Neural cell (in vitro differentiated cells): ENCODE data around the gene ASB4. TPM values are rescaled to one million over a fixed set of nuclear protein-coding genes. Genes with fewer than 3 reads are reported as not detected.
"Not testable (repeated sequence)": the region's sequence is repeated elsewhere in the genome, so short reads cannot be mapped to it uniquely, and the experiment has no call there.

Experiments
- H2AFZ ChIP-seq: fragments of 200-600, 300-800 bp; sonication (generic), shearing (Covaris generic); 2 replicates; pipeline ENCODE4 v1.6.0; 2014; ENCODE audit warnings: low read depth, mild to moderate bottlenecking, antibody characterized with exemption, low read length, moderate library complexity
- H3F3A ChIP-seq: fragments of 200-600 bp; shearing (Covaris generic); 2 replicates; pipeline ENCODE4 v1.6.1; 2016; ENCODE audit warnings: mild to moderate bottlenecking, moderate library complexity, mixed read lengths, antibody characterized with exemption, low read length; ENCODE audit not compliant: insufficient read depth, poor library complexity, severe bottlenecking
- H3K27ac ChIP-seq: fragments of 200-600, 300-800 bp; sonication (generic), shearing (Covaris generic); 2 replicates; pipeline ENCODE4 v1.5.1; 2014; ENCODE audit warnings: mild to moderate bottlenecking, low read length, moderate library complexity
- H3K27me3 ChIP-seq: fragments of 300-800, 200-600 bp; sonication (generic), shearing (Covaris generic); 2 replicates; pipeline ENCODE4 v1.6.0; 2014; ENCODE audit warnings: mild to moderate bottlenecking, low read depth, low read length, moderate library complexity; ENCODE audit not compliant: insufficient read depth
- H3K36me3 ChIP-seq: fragments of 300-800, 200-600 bp; sonication (generic), shearing (Covaris generic); 2 replicates; pipeline ENCODE4 v1.5.1; 2014; ENCODE audit warnings: mild to moderate bottlenecking, antibody characterized with exemption, low read length, moderate library complexity; ENCODE audit not compliant: insufficient read depth
- H3K4me2 ChIP-seq: fragments of 300-800, 200-600 bp; sonication (generic), shearing (Covaris generic); 2 replicates; pipeline ENCODE4 v1.6.0; 2014; ENCODE audit warnings: mild to moderate bottlenecking, low read length
- H3K4me3 ChIP-seq: fragments of 300-800, 200-600 bp; sonication (generic), shearing (Covaris generic); 2 replicates; pipeline ENCODE4 v1.5.1; 2014; ENCODE audit warnings: mild to moderate bottlenecking, low read length, moderate library complexity
- H3K79me2 ChIP-seq: fragments of 200-600 bp; shearing (Covaris generic); replicated peaks from 2 replicates; pipeline ENCODE4 v1.6.0; 2014; ENCODE audit warnings: mild to moderate bottlenecking, low read length, moderate library complexity; ENCODE audit not compliant: insufficient read depth
- H3K9ac ChIP-seq: fragments of 300-800, 200-600 bp; sonication (generic), shearing (Covaris generic); 2 replicates; pipeline ENCODE4 v1.6.1; 2016; ENCODE audit warnings: mild to moderate bottlenecking, low read length, mixed read lengths
- H3K9me2 ChIP-seq: fragments of 200-600 bp; shearing (Covaris generic); 2 replicates; pipeline ENCODE4 v1.6.1; 2016; ENCODE audit warnings: mild to moderate bottlenecking, low read length, mixed read lengths; ENCODE audit not compliant: insufficient read depth
- H3K9me3 ChIP-seq: fragments of 200-600, 300-800 bp; sonication (generic), shearing (Covaris generic); 2 replicates; pipeline ENCODE4 v1.6.1; 2016; ENCODE audit warnings: mild to moderate bottlenecking, mixed run types, low read length, moderate library complexity, mixed read lengths
- H4K20me1 ChIP-seq: fragments of 200-600 bp; shearing (Covaris generic); 2 replicates; pipeline ENCODE4 v1.6.1; 2016; ENCODE audit warnings: mild to moderate bottlenecking, mixed run types; ENCODE audit not compliant: insufficient read depth
- CTCF ChIP-seq: fragments of 450-650 bp; IDR thresholded peaks from 2 replicates; pipeline ENCODE4 v1.5.1; 2014; ENCODE audit warnings: antibody characterized with exemption, mild to moderate bottlenecking, moderate library complexity; ENCODE audit not compliant: poor library complexity, severe bottlenecking
- EP300 ChIP-seq: fragments of 450-650 bp; conservative IDR thresholded peaks from 2 replicates; pipeline ENCODE4 v1.6.1; 2014; ENCODE audit warnings: antibody characterized with exemption, mild to moderate bottlenecking, moderate library complexity; ENCODE audit not compliant: poor library complexity, severe bottlenecking
- EZH2 ChIP-seq: fragments of 200-600, 300-800 bp; shearing (Covaris generic), sonication (generic); IDR thresholded peaks from 2 replicates; pipeline ENCODE4 v1.6.1; 2014; ENCODE audit warnings: antibody characterized with exemption, low read length, borderline replicate concordance, mild to moderate bottlenecking; ENCODE audit not compliant: insufficient read depth, poor library complexity, severe bottlenecking
- MXI1 ChIP-seq: fragments of 450-650 bp; conservative IDR thresholded peaks from 2 replicates; pipeline ENCODE4 v1.6.1; 2014; ENCODE audit warnings: antibody characterized with exemption, mild to moderate bottlenecking; ENCODE audit not compliant: poor library complexity, severe bottlenecking
- POLR2AphosphoS5 ChIP-seq: IDR thresholded peaks from 2 replicates; pipeline ENCODE4 v1.6.1; 2012
- RAD21 ChIP-seq: fragments of 450-650 bp; conservative IDR thresholded peaks from 2 replicates; pipeline ENCODE4 v1.6.1; 2014; ENCODE audit warnings: antibody characterized with exemption, mild to moderate bottlenecking, moderate library complexity
- REST ChIP-seq: IDR thresholded peaks from 2 replicates; pipeline ENCODE4 v1.6.1; 2012; ENCODE audit warnings: borderline replicate concordance
- SMC3 ChIP-seq: fragments of 450-650 bp; conservative IDR thresholded peaks from 2 replicates; pipeline ENCODE4 v1.6.1; 2014; ENCODE audit warnings: antibody characterized with exemption, mild to moderate bottlenecking, moderate library complexity; ENCODE audit not compliant: poor library complexity
- TAF1 ChIP-seq: IDR thresholded peaks from 2 replicates; pipeline ENCODE4 v1.6.1; 2012; ENCODE audit warnings: low read depth
- polyA plus RNA-seq: library from polyadenylated mRNA; depleted of rRNA; stranded (reverse); fragments of >200 nt; gene quantifications from 2 replicates; pipeline ENCODE4 v1.2.3, GENCODE V29; 2014

The ASB4 gene
- polyA plus RNA-seq, 1 donor from 2014 or later: 0.11 TPM

GRCh38 chr7:95454438-95455045, 31.2 kb upstream of the ASB4 start:
- no peak for TF ChIP-seq SMC3
- no peak for TF ChIP-seq EP300
- no peak for TF ChIP-seq REST
- TF ChIP-seq RAD21: no peak
- Histone ChIP-seq H3K9me3 (no peaks in the 10 kb centered on the region), H3K9ac (no peak overlapping the region), H3K4me2 (no peak overlapping the region), H4K20me1 (no peaks in the 10 kb centered on the region), H3K79me2 (no peaks in the 10 kb centered on the region), H3K36me3 (no peaks in the 10 kb centered on the region), H3F3A (no peaks in the 10 kb centered on the region), H2AFZ (no peak overlapping the region), H3K4me3 (no peak overlapping the region), H3K27ac (no peak overlapping the region), H3K27me3 (no peaks in the 10 kb centered on the region), H3K9me2 (no peaks in the 10 kb centered on the region)

GRCh38 chr7:95457947-95458346, 27.8 kb upstream of the ASB4 start:
- no peaks in the 10 kb centered on the region for H3K27me3 ChIP-seq
- H3K9ac ChIP-seq: no peak overlapping the region
- no peaks in the 10 kb centered on the region for H3K9me2 ChIP-seq
- no peaks in the 10 kb centered on the region for H4K20me1 ChIP-seq
- no peak overlapping the region for H3K27ac ChIP-seq
- no peak overlapping the region for H2AFZ ChIP-seq
- TF ChIP-seq REST (no peak), POLR2AphosphoS5 (no peak), EZH2 (no peak), RAD21 (no peak), CTCF (no peak), MXI1 (no peak), SMC3 (no peak), EP300 (no peak), TAF1 (no peak)
- no peak overlapping the region for H3K4me2 ChIP-seq
- no peak overlapping the region for H3K4me3 ChIP-seq
- H3K36me3 ChIP-seq: no peaks in the 10 kb centered on the region
- H3F3A ChIP-seq: no peaks in the 10 kb centered on the region
- H3K79me2 ChIP-seq: no peaks in the 10 kb centered on the region
- H3K9me3 ChIP-seq: no peaks in the 10 kb centered on the region

- not testable (repeated sequence) for H3F3A ChIP-seq, H3K27ac ChIP-seq, H4K20me1 ChIP-seq, H3K9me2 ChIP-seq, H3K9ac ChIP-seq, H3K27me3 ChIP-seq, H2AFZ ChIP-seq, H3K4me3 ChIP-seq, H3K79me2 ChIP-seq, H3K9me3 ChIP-seq, H3K4me2 ChIP-seq, H3K36me3 ChIP-seq
Measured at GRCh38 chr7:95460653-95461052, 25.1 kb upstream of the ASB4 start.
